ENCODE data around the gene IGSF9B. TPM values are rescaled to one million over a fixed set of nuclear protein-coding genes. Genes with fewer than 3 reads are reported as not detected.
A peak's percentile ranks its signal among the peaks of the same experiment; 100 is the strongest.

Gene IGSF9B
- total and polyA plus RNA-seq, 8 donors = 1.1 to 5.8 (median 2.6) TPM

- no peak for DNase-seq
- Histone ChIP-seq H3K36me3 (no peaks in the 10 kb centered on the region), H3K9me3 (no peaks in the 10 kb centered on the region), H3K4me3 (no peak overlapping the region), H3K4me1 (no peaks in the 10 kb centered on the region), H3K27ac (no peak overlapping the region), H3K27me3 (no peaks in the 10 kb centered on the region)
- TF ChIP-seq, protein P1, sequence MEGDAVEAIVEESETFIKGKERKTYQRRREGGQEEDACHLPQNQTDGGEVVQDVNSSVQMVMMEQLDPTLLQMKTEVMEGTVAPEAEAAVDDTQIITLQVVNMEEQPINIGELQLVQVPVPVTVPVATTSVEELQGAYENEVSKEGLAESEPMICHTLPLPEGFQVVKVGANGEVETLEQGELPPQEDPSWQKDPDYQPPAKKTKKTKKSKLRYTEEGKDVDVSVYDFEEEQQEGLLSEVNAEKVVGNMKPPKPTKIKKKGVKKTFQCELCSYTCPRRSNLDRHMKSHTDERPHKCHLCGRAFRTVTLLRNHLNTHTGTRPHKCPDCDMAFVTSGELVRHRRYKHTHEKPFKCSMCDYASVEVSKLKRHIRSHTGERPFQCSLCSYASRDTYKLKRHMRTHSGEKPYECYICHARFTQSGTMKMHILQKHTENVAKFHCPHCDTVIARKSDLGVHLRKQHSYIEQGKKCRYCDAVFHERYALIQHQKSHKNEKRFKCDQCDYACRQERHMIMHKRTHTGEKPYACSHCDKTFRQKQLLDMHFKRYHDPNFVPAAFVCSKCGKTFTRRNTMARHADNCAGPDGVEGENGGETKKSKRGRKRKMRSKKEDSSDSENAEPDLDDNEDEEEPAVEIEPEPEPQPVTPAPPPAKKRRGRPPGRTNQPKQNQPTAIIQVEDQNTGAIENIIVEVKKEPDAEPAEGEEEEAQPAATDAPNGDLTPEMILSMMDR (IDR thresholded peaks at IDR 0.05) = no peak
- no peak for ATAC-seq
- intact Hi-C loops (cut with DNase I) = no loop called here
- 60 to 76% methylated on average over 10 of the region's 10 CpGs for WGBS, 2 donors
- no peak for FAIRE-seq
These were observed 33.7 kb upstream of the IGSF9B start for GRCh38 chr11:133990501-133990900.

- no peak overlapping the region for H3K4me3 ChIP-seq
- H3K9me3 ChIP-seq = no peaks in the 10 kb centered on the region
- H3K4me1 ChIP-seq = no peaks in the 10 kb centered on the region
- no peak for ATAC-seq
- TF ChIP-seq, protein P1 (IDR thresholded peaks at IDR 0.05) = no peak
- H3K27me3 ChIP-seq = no peaks in the 10 kb centered on the region
- FAIRE-seq = no peak
- DNase-seq = peak in 1 of 6 donors; percentile 52
- intact Hi-C loops (cut with DNase I) = no loop called here
- no peaks in the 10 kb centered on the region for H3K36me3 ChIP-seq
- no peak overlapping the region for H3K27ac ChIP-seq
- 71 to 72% methylated on average over 22 of the region's 22 CpGs for WGBS, 2 donors
These were observed 32.1 kb upstream of the IGSF9B start for GRCh38 chr11:133988686-133989410.

DNA sequence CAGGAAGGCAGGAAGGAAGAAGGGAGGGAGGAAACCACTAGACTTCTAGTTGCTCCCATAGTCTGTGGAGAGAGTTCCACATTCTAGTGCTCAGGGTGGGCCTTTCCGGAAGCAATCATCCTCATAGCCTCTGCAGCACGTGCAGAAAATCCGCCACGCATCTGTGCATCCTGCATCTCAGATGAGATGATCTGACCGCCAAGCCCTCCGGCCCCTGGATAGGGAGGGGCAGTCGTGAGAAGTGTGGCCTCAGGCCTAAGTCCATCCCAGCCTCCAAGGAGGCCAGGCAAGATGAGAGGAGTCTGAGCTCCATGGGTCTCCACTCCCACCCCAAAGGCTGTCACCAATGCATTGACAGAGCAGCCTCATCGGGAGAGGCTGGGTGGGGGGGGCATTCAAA lies 30.4 kb upstream of the IGSF9B start:
- Histone ChIP-seq H3K4me1 (no peaks in the 10 kb centered on the region), H3K36me3 (no peaks in the 10 kb centered on the region), H3K27ac (no peak overlapping the region), H3K9me3 (no peaks in the 10 kb centered on the region), H3K4me3 (no peak overlapping the region), H3K27me3 (no peaks in the 10 kb centered on the region)
- WGBS, 2 donors = 91 to 92% methylated on average over 8 of the region's 8 CpGs
- FAIRE-seq (no peak), DNase-seq (no peak), ATAC-seq (no peak)
- intact Hi-C loops (cut with DNase I) = no loop called here
- TF ChIP-seq, protein P1 (IDR thresholded peaks at IDR 0.05) = no peak

DNA sequence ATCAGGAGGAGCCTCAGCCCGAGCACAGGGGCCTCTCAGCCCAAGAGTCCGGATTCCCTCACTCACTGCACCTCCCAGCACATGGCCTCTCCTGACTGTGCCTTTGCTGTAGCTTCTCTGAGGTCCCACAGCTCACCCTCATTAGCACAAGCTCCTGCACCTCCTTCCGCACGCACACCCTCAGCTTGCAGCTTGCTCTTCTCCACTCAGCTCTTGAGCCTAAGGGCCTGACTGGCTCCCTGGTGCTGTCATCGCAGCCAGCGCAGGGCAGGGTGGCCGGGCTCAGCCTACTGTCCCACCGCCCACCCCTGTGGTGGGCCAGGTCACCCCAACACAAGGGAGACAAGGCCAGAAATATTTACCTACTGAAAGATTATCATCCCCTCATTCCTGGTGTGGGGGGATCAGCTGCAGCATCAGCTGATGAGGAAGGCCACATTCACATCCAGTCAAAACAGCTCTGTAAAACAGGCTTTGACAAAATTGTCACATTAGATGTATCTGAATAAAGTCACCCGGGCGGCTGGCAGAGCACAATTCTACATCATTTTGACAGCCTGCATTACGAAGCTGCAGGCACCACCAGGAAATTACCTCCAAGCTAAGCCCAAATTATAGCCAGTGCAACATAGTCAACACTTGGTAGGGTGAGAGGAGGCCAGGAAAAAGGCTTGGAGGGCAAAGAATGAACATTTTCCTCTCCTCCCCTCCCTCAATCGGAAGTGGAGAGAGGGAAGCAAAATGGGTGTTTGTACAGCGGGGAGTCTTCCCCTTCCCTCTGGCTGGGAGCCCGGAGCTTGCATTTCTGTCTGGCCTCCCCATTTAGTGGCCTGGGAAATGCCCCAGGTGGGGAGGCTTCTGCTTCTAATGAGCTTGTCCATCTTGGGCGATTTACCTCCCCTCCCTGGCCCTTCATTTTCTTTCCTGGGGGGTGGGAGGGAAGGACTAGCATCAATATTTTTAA lies 29.5 kb upstream of the IGSF9B start:
- Histone ChIP-seq H3K4me3 (no peak overlapping the region), H3K27ac (no peak overlapping the region), H3K9me3 (no peaks in the 10 kb centered on the region), H3K27me3 (no peaks in the 10 kb centered on the region), H3K4me1 (no peaks in the 10 kb centered on the region), H3K36me3 (no peaks in the 10 kb centered on the region)
- ATAC-seq (peak in 2 of 4 donors; percentile 28 to 54), DNase-seq (peak in 1 of 6 donors; percentile 30), FAIRE-seq (no peak)
- TF ChIP-seq, protein P1 (IDR thresholded peaks at IDR 0.05) = no peak
- WGBS, 2 donors = 62 to 66% methylated on average over 15 of the region's 15 CpGs
- intact Hi-C loops (cut with DNase I) = no loop called here
